Measurements from ENCODE around the gene ADA. TPM values are rescaled to one million over a fixed set of nuclear protein-coding genes. Genes with fewer than 3 reads are reported as not detected.

Gene ADA
- total and polyA plus RNA-seq, 8 donors, result 2.3 to 165 (median 40.3) TPM

- TF ChIP-seq CTCF (IDR thresholded peaks at IDR 0.05), result no peak
- TF ChIP-seq POLR2AphosphoS5 (IDR thresholded peaks at IDR 0.05), result no peak
- TF ChIP-seq POLR2A (IDR thresholded peaks at IDR 0.05), result no peak
- no peak for TF ChIP-seq EP300 (IDR thresholded peaks at IDR 0.05)
These were observed 8.4 kb downstream of the ADA start for GRCh38 chr20:44643154-44643519.

GRCh38 chr20:44642203-44643153, 9.0 kb downstream of the ADA start:
- H3K36me3 ChIP-seq, result peaks cover 0 to 7% (median 0%) of the 10 kb centered on the region in 4 donors
- DNase-seq, result peak; percentile 74 to 91
- H3K4me1 ChIP-seq, result peaks cover 60 to 69% (median 64%) of the 10 kb centered on the region in 4 donors
- H3K9me3 ChIP-seq, result no peaks in the 10 kb centered on the region
- no peaks in the 10 kb centered on the region for H3K27me3 ChIP-seq
- WGBS, 5 donors, result 14 to 20% (median 17%) methylated on average over 15 to 17 of the region's 17 CpGs
- peak overlapping the region in 2 of 4 donors; percentile 14 to 27 for H3K4me3 ChIP-seq
- peak overlapping the region; percentile 82 to 92 (median 89) for H3K27ac ChIP-seq
- TF ChIP-seq POLR2AphosphoS5 (IDR thresholded peaks at IDR 0.05), result peak in 2 of 3 donors; percentile 17 to 38
- no peak for TF ChIP-seq POLR2A (IDR thresholded peaks at IDR 0.05)
- TF ChIP-seq EP300 (IDR thresholded peaks at IDR 0.05), result no peak
- intact Hi-C loops (cut with DNase I; ENCODE audit: low total_unique reads), result no loop called here

More at GRCh38 chr20:44643154-44643519, 8.4 kb downstream of the ADA start:
- intact Hi-C loops (cut with DNase I; ENCODE audit: low total_unique reads), result no loop called here
- H3K27ac ChIP-seq, result peak overlapping the region; percentile 82 to 92 (median 89)
- peak overlapping the region in 1 of 4 donors; percentile 27 for H3K4me3 ChIP-seq
- H3K27me3 ChIP-seq, result no peaks in the 10 kb centered on the region
- H3K4me1 ChIP-seq, result peaks cover 67 to 73% (median 70%) of the 10 kb centered on the region in 4 donors
- DNase-seq, result no peak
- 20 to 41% (median 24%) methylated on average over 1 of the region's 1 CpG for WGBS, 5 donors
- no peaks in the 10 kb centered on the region for H3K9me3 ChIP-seq
- peaks cover 0 to 7% (median 0%) of the 10 kb centered on the region in 4 donors for H3K36me3 ChIP-seq

- no peaks in the 10 kb centered on the region for H3K9me3 ChIP-seq
- WGBS, 5 donors, result 85 to 99% (median 92%) methylated on average over 5 of the region's 5 CpGs
- no peaks in the 10 kb centered on the region for H3K27me3 ChIP-seq
- DNase-seq, result no peak
- intact Hi-C loops (cut with DNase I; ENCODE audit: low total_unique reads), result no loop called here
- H3K36me3 ChIP-seq, result peaks cover 0 to 7% (median 0%) of the 10 kb centered on the region in 4 donors
- H3K4me1 ChIP-seq, result peaks cover 49 to 65% (median 53%) of the 10 kb centered on the region in 4 donors
- no peak for TF ChIP-seq EP300 (IDR thresholded peaks at IDR 0.05)
- no peak for TF ChIP-seq POLR2A (IDR thresholded peaks at IDR 0.05)
- no peak for TF ChIP-seq CTCF (IDR thresholded peaks at IDR 0.05)
- TF ChIP-seq POLR2AphosphoS5 (IDR thresholded peaks at IDR 0.05), result no peak
- H3K4me3 ChIP-seq, result no peak overlapping the region
- peak overlapping the region in 4 of 5 donors; percentile 55 to 92 (median 88) for H3K27ac ChIP-seq
These were observed 10.2 kb downstream of the ADA start for GRCh38 chr20:44641325-44641724.

- TF ChIP-seq POLR2A (IDR thresholded peaks at IDR 0.05), result no peak
- Histone ChIP-seq H3K27me3 (no peaks in the 10 kb centered on the region), H3K4me1 (peaks cover 41 to 57% (median 45%) of the 10 kb centered on the region in 4 donors), H3K4me3 (no peak overlapping the region), H3K9me3 (no peaks in the 10 kb centered on the region), H3K27ac (peak overlapping the region in 1 of 5 donors; percentile 89), H3K36me3 (peaks cover 0 to 7% (median 6%) of the 10 kb centered on the region in 4 donors)
- WGBS, 5 donors, result 82 to 95% (median 92%) methylated on average over 2 of the region's 2 CpGs
- intact Hi-C loops (cut with DNase I; ENCODE audit: low total_unique reads), result no loop called here
- no peak for DNase-seq
These were observed 11.0 kb downstream of the ADA start for GRCh38 chr20:44640522-44640921.

GRCh38 chr20:44637522-44638372, 13.8 kb downstream of the ADA start:
- 68 to 80% (median 72%) methylated on average over 10 to 11 of the region's 11 CpGs for whole genome bisulfite sequencing, 5 donors
- no peak for TF ChIP-seq POLR2AphosphoS5 (IDR thresholded peaks at IDR 0.05)
- no peak for TF ChIP-seq CTCF (IDR thresholded peaks at IDR 0.05)
- no peak for TF ChIP-seq POLR2A (IDR thresholded peaks at IDR 0.05)

More at GRCh38 chr20:44637522-44638372, 13.8 kb downstream of the ADA start:
- Histone ChIP-seq H3K9me3 (no peaks in the 10 kb centered on the region), H3K4me3 (no peak overlapping the region), H3K27ac (peak overlapping the region in 2 of 5 donors; percentile 27 to 39), H3K36me3 (peaks cover 7 to 24% (median 19%) of the 10 kb centered on the region in 4 donors), H3K4me1 (peaks cover 25 to 46% (median 35%) of the 10 kb centered on the region in 4 donors), H3K27me3 (no peaks in the 10 kb centered on the region)
- intact Hi-C loops (cut with DNase I; ENCODE audit: low total_unique reads), result no loop called here
- no peak for DNase-seq
